Mesothelial cell of epicardium (in vitro differentiated cells): Measurements from ENCODE around the gene KCNMB3. TPM values are rescaled to one million over a fixed set of nuclear protein-coding genes. Genes with fewer than 3 reads are reported as not detected.
"Not testable (repeated sequence)": the region's sequence is repeated elsewhere in the genome, so short reads cannot be mapped to it uniquely, and the experiment has no call there.

ENCODE experiments used
- DNase-seq, 2 experiments: peaks; one replicate each; pipeline ENCODE4 v3.0.0; 2021; ENCODE audit warnings: low spot score in 2 of 2; ENCODE audit not compliant: unreplicated experiment in 2 of 2
- H3K27ac Mint-ChIP-seq: 2 replicates; pipeline ENCODE4 v1.8.0; 2021; ENCODE audit warnings: mixed read lengths
- H3K27me3 Mint-ChIP-seq: 2 replicates; pipeline ENCODE4 v1.8.0; 2021; ENCODE audit warnings: low read depth, mixed read lengths
- H3K36me3 Mint-ChIP-seq: 2 replicates; pipeline ENCODE4 v1.8.0; 2021; ENCODE audit warnings: mixed read lengths
- H3K4me1 Mint-ChIP-seq: 2 replicates; pipeline ENCODE4 v1.8.0; 2021; ENCODE audit warnings: mixed read lengths
- H3K4me3 Mint-ChIP-seq: 2 replicates; pipeline ENCODE4 v1.8.0; 2021; ENCODE audit warnings: mild to moderate bottlenecking, moderate library complexity, mixed read lengths
- H3K9me3 Mint-ChIP-seq: 2 replicates; pipeline ENCODE4 v1.8.0; 2021; ENCODE audit warnings: mixed read lengths
- total RNA-seq: library from RNA; stranded (reverse); gene quantifications from 3 replicates; pipeline ENCODE4 v1.2.1, GENCODE V29; 2021
- TF ChIP-seq, protein P1 (sequence below): fragments of 200-600 bp; sonication (generic); IDR thresholded peaks from one replicate; pipeline ENCODE4 v1.5.0; 2021; ENCODE audit warnings: antibody characterized with exemption; ENCODE audit not compliant: unreplicated experiment

The KCNMB3 gene
- total RNA-seq, 1 donor from 2014 or later, result 4.9 TPM

DNA sequence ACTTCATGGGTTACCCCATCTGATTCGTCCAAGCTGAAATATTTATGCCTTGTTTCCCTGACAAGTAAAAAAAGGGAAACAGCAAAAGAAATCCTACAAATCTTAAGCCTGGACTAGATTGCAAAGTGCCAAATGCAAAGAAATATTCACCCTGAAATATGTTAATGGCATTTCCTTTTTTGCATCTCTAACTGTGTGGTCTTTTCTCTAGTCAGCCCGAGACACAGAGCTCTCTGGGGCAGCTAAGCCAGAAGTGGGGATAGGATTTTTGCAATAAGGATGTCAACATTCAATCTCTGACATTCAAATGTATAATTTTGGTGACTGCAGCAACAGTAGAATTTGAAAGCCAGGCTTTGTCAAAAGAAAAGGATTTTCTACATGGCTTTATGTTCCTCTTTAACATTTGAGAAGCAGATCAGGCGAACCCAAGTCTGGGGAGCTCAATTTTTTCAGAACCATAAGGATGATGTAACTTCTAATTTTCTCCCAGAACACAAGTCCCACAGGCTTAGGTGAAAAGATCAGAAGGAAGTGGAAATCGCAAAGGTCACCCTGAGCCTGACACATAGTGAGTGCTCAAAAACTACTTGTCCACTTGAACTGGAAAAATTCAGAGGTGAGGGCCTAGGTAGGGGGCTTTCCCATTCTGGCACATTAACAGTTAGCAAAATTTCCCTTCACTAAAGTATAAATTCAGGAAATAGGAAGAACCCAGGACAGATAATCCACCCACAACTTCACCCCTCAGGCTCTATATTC, 28.2 kb upstream of the KCNMB3 start:
- Mint-ChIP-seq H3K4me3 (no peak overlapping the region), H3K27ac (no peak overlapping the region), H3K9me3 (no peaks in the 10 kb centered on the region), H3K36me3 (no peaks in the 10 kb centered on the region), H3K27me3 (peaks cover 1% of the 10 kb centered on the region), H3K4me1 (no peaks in the 10 kb centered on the region)
- DNase-seq, result no peak
- TF ChIP-seq, protein P1, sequence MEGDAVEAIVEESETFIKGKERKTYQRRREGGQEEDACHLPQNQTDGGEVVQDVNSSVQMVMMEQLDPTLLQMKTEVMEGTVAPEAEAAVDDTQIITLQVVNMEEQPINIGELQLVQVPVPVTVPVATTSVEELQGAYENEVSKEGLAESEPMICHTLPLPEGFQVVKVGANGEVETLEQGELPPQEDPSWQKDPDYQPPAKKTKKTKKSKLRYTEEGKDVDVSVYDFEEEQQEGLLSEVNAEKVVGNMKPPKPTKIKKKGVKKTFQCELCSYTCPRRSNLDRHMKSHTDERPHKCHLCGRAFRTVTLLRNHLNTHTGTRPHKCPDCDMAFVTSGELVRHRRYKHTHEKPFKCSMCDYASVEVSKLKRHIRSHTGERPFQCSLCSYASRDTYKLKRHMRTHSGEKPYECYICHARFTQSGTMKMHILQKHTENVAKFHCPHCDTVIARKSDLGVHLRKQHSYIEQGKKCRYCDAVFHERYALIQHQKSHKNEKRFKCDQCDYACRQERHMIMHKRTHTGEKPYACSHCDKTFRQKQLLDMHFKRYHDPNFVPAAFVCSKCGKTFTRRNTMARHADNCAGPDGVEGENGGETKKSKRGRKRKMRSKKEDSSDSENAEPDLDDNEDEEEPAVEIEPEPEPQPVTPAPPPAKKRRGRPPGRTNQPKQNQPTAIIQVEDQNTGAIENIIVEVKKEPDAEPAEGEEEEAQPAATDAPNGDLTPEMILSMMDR, result no peak

DNA sequence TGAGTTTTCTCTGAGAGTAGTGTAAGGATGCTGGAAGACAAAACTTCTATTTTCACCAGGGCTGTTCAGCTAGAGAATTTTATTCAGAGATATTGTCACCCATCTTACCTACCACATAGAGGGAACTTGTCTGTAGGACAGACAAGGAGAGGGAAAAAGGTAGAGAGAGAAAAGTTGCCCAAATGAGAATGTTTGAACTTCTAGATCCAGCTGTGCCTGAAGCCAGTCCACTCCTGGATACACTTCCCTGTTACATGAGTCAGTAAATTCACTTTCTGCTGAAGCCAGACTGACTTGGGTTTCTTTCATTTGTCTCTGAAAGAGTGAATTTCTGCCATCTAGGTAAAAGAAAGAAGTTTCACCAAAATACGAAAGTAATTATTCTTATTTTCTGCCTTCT, 27.2 kb upstream of the KCNMB3 start:
- no peak for DNase-seq
- H3K4me1 Mint-ChIP-seq, result no peaks in the 10 kb centered on the region
- H3K27ac Mint-ChIP-seq, result no peak overlapping the region
- H3K4me3 Mint-ChIP-seq, result no peak overlapping the region
- no peaks in the 10 kb centered on the region for H3K36me3 Mint-ChIP-seq
- TF ChIP-seq, protein P1, result no peak
- H3K27me3 Mint-ChIP-seq, result peaks cover 1% of the 10 kb centered on the region
- H3K9me3 Mint-ChIP-seq, result no peaks in the 10 kb centered on the region

DNA sequence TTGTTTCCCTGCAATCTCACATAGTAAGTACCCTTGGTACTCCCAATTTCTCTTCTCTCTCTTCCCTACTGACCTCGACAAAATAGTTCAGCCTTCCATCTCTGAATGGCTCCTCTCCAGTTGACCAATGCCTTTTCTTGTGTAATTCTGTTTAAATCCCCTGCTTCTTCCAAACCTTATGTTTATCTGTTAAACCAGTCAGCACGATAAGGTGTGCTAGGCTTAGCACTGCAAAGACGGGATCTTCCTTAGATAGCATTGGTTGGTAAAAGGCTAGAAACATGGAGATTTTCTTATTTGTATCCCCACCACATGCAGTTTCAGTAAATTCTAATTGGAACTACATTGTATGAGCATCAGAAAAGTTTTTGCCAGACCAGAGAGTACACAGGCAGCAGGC, 25.8 kb upstream of the KCNMB3 start:
- no peak overlapping the region for H3K27ac Mint-ChIP-seq
- TF ChIP-seq, protein P1, result no peak
- DNase-seq, result no peak
- H3K27me3 Mint-ChIP-seq, result peaks cover 1% of the 10 kb centered on the region
- no peak overlapping the region for H3K4me3 Mint-ChIP-seq
- H3K36me3 Mint-ChIP-seq, result no peaks in the 10 kb centered on the region
- H3K9me3 Mint-ChIP-seq, result no peaks in the 10 kb centered on the region
- no peaks in the 10 kb centered on the region for H3K4me1 Mint-ChIP-seq

DNA sequence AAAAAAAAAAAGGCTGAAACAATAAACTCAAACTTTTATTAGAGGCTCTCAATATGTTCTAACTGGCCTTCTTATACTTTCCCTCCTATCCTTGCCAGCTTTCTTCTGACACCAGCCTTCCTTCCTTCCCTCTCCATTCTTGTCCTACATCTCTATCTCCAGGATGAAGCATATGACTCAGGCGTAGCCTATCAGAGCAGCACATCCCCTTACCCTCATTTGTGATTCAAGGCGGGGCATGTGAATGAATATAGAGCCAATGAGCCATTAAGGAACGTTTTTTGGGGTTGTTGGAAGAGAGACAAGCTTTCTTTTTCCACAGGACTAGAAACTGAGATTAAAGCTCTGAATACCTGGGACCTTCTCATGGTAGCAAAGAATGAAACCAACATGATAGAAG, 25.1 kb upstream of the KCNMB3 start:
- no peaks in the 10 kb centered on the region for H3K36me3 Mint-ChIP-seq
- DNase-seq, result no peak
- TF ChIP-seq, protein P1, result no peak
- no peaks in the 10 kb centered on the region for H3K9me3 Mint-ChIP-seq
- H3K27ac Mint-ChIP-seq, result no peak overlapping the region
- no peaks in the 10 kb centered on the region for H3K4me1 Mint-ChIP-seq
- H3K4me3 Mint-ChIP-seq, result no peak overlapping the region
- H3K27me3 Mint-ChIP-seq, result peaks cover 1% of the 10 kb centered on the region

DNA sequence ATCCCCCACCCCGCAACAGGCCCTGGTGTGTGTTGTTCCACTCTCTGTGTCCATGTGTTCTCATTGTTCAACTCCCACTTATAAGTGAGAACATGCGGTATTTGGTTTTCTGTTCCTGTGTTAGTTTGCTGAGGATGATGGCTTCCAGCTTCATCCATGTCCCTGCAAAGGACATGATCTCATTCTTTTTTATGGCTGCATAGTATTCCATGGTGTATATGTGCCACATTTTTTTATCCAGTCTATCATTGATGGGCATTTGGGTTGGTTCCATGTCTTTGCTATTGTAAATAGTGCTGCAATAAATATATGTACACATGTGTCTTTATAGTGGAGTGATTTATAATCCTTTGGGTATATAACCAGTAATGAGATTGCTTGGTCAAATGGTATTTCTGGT, 23.5 kb upstream of the KCNMB3 start:
- not testable (repeated sequence) for H3K27me3 Mint-ChIP-seq, H3K4me1 Mint-ChIP-seq, H3K9me3 Mint-ChIP-seq, DNase-seq, H3K27ac Mint-ChIP-seq, H3K4me3 Mint-ChIP-seq, H3K36me3 Mint-ChIP-seq

DNA sequence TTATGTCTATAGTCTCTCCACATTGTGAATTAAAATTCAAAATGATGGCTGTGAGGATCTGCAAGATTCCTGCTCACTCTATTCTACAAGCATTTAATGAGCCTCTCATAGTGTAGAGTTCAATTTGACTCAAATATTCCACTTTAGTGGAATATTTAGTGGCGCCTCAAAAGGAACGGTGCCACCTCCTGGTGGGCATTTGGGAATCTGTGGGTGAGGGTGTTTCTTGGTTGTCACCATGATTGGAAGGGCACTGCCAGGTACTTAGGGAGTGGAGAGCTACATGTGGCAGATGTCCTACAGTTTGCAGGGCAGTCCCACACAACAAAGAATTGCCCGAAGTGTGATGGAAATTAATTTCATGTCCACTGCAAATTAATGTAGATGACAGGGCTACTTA, 21.5 kb upstream of the KCNMB3 start:
- no peak for DNase-seq
- H3K4me1 Mint-ChIP-seq, result no peaks in the 10 kb centered on the region
- no peaks in the 10 kb centered on the region for H3K27me3 Mint-ChIP-seq
- H3K4me3 Mint-ChIP-seq, result no peak overlapping the region
- no peaks in the 10 kb centered on the region for H3K36me3 Mint-ChIP-seq
- H3K27ac Mint-ChIP-seq, result no peak overlapping the region
- TF ChIP-seq, protein P1, result no peak
- no peaks in the 10 kb centered on the region for H3K9me3 Mint-ChIP-seq
